Measurements from ENCODE around the gene ZBTB18.

The ZBTB18 gene

DNA sequence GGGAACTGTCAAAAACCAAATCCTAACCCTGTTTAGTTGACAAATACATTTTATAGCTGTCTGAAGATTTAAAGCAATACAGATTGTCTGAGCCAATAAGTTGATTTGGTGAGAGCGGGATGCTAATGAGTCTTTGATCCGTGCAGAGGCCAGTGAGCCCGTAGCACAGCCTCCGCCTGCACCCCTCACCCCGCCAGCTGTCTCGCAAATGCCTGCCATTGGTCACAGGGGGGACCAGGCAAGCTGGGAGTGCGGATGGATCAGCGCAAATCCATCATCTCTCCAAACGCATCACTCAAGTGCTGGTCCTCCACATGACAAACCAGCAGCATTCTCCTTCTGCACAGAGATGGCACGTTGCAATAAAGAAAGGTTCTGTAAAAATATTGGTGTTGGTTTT lies 51.0 kb downstream of the ZBTB18 start:
- no peak for DNase-seq (ENCODE audit: low read depth)
- H3K4me3 ChIP-seq (ENCODE audit: low read length): no peak overlapping the region
- no peak for TF ChIP-seq CTCF (conservative IDR thresholded peaks at IDR 0.05; ENCODE audit: low read length)

DNA sequence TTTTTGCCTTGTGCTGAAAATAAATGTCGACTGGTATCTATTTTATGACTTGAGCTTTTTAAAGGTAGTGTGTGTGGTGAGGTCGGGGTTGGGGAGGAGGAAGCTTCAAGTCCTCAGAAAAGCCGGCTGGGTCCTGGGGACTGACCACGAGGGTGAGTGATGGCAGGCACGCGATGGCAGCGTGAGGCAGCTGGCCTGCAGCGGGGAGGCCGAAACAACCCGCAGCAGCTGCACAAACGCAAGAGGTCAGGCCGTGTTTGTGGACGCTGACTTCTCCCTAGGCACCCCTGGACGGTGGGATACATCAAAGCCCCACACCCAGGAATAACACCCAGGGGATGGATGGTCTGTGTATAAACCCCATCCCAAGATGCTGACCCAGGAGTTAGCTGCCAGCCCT lies 51.4 kb downstream of the ZBTB18 start:
- TF ChIP-seq CTCF (conservative IDR thresholded peaks at IDR 0.05; ENCODE audit: low read length): no peak
- DNase-seq (ENCODE audit: low read depth): no peak
- no peak overlapping the region for H3K4me3 ChIP-seq (ENCODE audit: low read length)

GRCh38 chr1:244104309-244105060 lies 53.4 kb downstream of the ZBTB18 start:
- peak overlapping the region; percentile 26 for H3K4me3 ChIP-seq (ENCODE audit: low read length)
- DNase-seq (ENCODE audit: low read depth): peak; percentile 92
- peak; percentile 10; the same call in 1 of the 2 replicates for TF ChIP-seq CTCF (conservative IDR thresholded peaks at IDR 0.05; ENCODE audit: low read length)

GRCh38 chr1:244106176-244106575 lies 55.1 kb downstream of the ZBTB18 start:
- H3K4me3 ChIP-seq (ENCODE audit: low read length): no peak overlapping the region
- no peak for DNase-seq (ENCODE audit: low read depth)
- no peak for TF ChIP-seq CTCF (conservative IDR thresholded peaks at IDR 0.05; ENCODE audit: low read length)

All from AG10803 (cell line).